NCI-H146 (cell line): ENCODE results near the gene WNT10A.
"Not testable (repeated sequence)": the region's sequence is repeated elsewhere in the genome, so short reads cannot be mapped to it uniquely, and the experiment has no call there.

Source experiments
- DNase-seq: peaks from one replicate; lab custom pipeline; 2025; lab: John Stamatoyannopoulos, UW

The WNT10A gene

GRCh38 chr2:218893349-218894150, 12.9 kb downstream of the WNT10A start:
- DNase-seq = no peak

GRCh38 chr2:218894151-218894879, 13.7 kb downstream of the WNT10A start:
- no peak for DNase-seq

GRCh38 chr2:218894880-218895157, 14.2 kb downstream of the WNT10A start:
- no peak for DNase-seq

- DNase-seq = no peak
Observed at GRCh38 chr2:218895326-218895725, 14.7 kb downstream of the WNT10A start.

- no peak for DNase-seq
Observed at GRCh38 chr2:218895759-218896500, 15.3 kb downstream of the WNT10A start.

- DNase-seq = peak; percentile 50
Observed at GRCh38 chr2:218896501-218897393, 16.1 kb downstream of the WNT10A start.

- DNase-seq = no peak
Observed at GRCh38 chr2:218897394-218898108, 16.9 kb downstream of the WNT10A start.

- peak; percentile 29 for DNase-seq
Observed at GRCh38 chr2:218898109-218898878, 17.6 kb downstream of the WNT10A start.

GRCh38 chr2:218899147-218899546, 18.5 kb downstream of the WNT10A start:
- no peak for DNase-seq

GRCh38 chr2:218902427-218902826, 21.8 kb downstream of the WNT10A start:
- no peak for DNase-seq

- DNase-seq = no peak
Observed at GRCh38 chr2:218904176-218904575, 23.5 kb downstream of the WNT10A start.

GRCh38 chr2:218908721-218909619, 28.3 kb downstream of the WNT10A start:
- peak; percentile 89 for DNase-seq

GRCh38 chr2:218910741-218911140, 30.1 kb downstream of the WNT10A start:
- no peak for DNase-seq

GRCh38 chr2:218920504-218920903, 39.9 kb downstream of the WNT10A start:
- DNase-seq = no peak

- DNase-seq = no peak
Observed at GRCh38 chr2:218924757-218925156, 44.1 kb downstream of the WNT10A start.

- no peak for DNase-seq
Observed at GRCh38 chr2:218925434-218925833, 44.8 kb downstream of the WNT10A start.

GRCh38 chr2:218927422-218927821, 46.8 kb downstream of the WNT10A start:
- peak; percentile 79 for DNase-seq

GRCh38 chr2:218927876-218928275, 47.2 kb downstream of the WNT10A start:
- DNase-seq = no peak

- not testable (repeated sequence) for DNase-seq
Observed at GRCh38 chr2:218930488-218930887, 49.8 kb downstream of the WNT10A start.
